Keratinocyte (primary cell): Measurements from ENCODE around the gene FUT4. TPM values are rescaled to one million over a fixed set of nuclear protein-coding genes. Genes with fewer than 3 reads are reported as not detected.
A peak's percentile ranks its signal among the peaks of the same experiment; 100 is the strongest.

Experiments
- DNase-seq: peaks from one replicate; pipeline ENCODE4 v3.0.0-alpha.2; 2011; ENCODE audit warnings: low read depth, missing footprints, low spot score
- FAIRE-seq: peaks from 2 replicates; lab custom pipeline; 2011; peaks lifted over from hg19 to GRCh38; lab: Jason Lieb, UNC
- H2AFZ ChIP-seq: 2 replicates; pipeline ENCODE4 v1.6.0; 2012; ENCODE audit warnings: low read length, control low read depth, inconsistent platforms; ENCODE audit not compliant: control insufficient read depth
- H3K27ac ChIP-seq: 2 replicates; pipeline ENCODE4 v1.5.1; 2011; ENCODE audit warnings: low read length; ENCODE audit not compliant: control insufficient read depth, insufficient read depth
- H3K27me3 ChIP-seq: 3 replicates; pipeline ENCODE4 v1.6.0; 2011; ENCODE audit warnings: low read length; ENCODE audit not compliant: control insufficient read depth, insufficient read depth; ENCODE audit errors: extremely low read depth
- H3K36me3 ChIP-seq, 2 experiments: 2 replicates in 1 of 2; 3 replicates in 1 of 2; pipeline ENCODE4 v1.5.1; 2011; ENCODE audit warnings: low read length in 2 of 2, mild to moderate bottlenecking in 1 of 2; ENCODE audit not compliant: control insufficient read depth in 2 of 2, insufficient read depth in 2 of 2; ENCODE audit errors: extremely low read depth in 1 of 2
- H3K4me1 ChIP-seq: 3 replicates; pipeline ENCODE4 v1.5.1; 2011; ENCODE audit warnings: low read length; ENCODE audit not compliant: control insufficient read depth, insufficient read depth; ENCODE audit errors: extremely low read depth
- H3K4me2 ChIP-seq: 3 replicates; pipeline ENCODE4 v1.6.0; 2011; ENCODE audit warnings: low read depth, low read length; ENCODE audit not compliant: control insufficient read depth, insufficient read depth; ENCODE audit errors: extremely low read depth
- H3K4me3 ChIP-seq, 3 experiments: fragments of 200-600 bp in 1 of 3; sonication (generic) in 1 of 3; 2 replicates in 2 of 3; 3 replicates in 1 of 3; pipeline ENCODE4 v1.5.1; 2011 to 2016; ENCODE audit warnings: low read length in 3 of 3, mild to moderate bottlenecking in 3 of 3, control low read depth in 2 of 3, inconsistent platforms in 1 of 3, low read depth in 1 of 3, mixed read lengths in 1 of 3, mixed run types in 1 of 3, moderate library complexity in 1 of 3; ENCODE audit not compliant: control insufficient read depth in 2 of 3, insufficient read depth in 2 of 3; ENCODE audit errors: extremely low read depth in 1 of 3
- H3K79me2 ChIP-seq: 2 replicates; pipeline ENCODE4 v1.6.0; 2012; ENCODE audit warnings: low read length; ENCODE audit not compliant: control insufficient read depth, insufficient read depth
- H3K9ac ChIP-seq: 3 replicates; pipeline ENCODE4 v1.6.0; 2011; ENCODE audit warnings: low read length; ENCODE audit not compliant: control insufficient read depth, insufficient read depth; ENCODE audit errors: extremely low read depth
- H3K9me1 ChIP-seq: 3 replicates; pipeline ENCODE4 v1.6.0; 2011; ENCODE audit warnings: low read length; ENCODE audit not compliant: control insufficient read depth, insufficient read depth; ENCODE audit errors: extremely low read depth
- H3K9me3 ChIP-seq: 2 replicates; pipeline ENCODE4 v1.5.1; 2012; ENCODE audit warnings: low read depth, low read length; ENCODE audit not compliant: control insufficient read depth
- H4K20me1 ChIP-seq: 3 replicates; pipeline ENCODE4 v1.6.0; 2011; ENCODE audit warnings: low read length; ENCODE audit not compliant: control insufficient read depth, insufficient read depth; ENCODE audit errors: extremely low read depth
- EZH2 ChIP-seq: IDR thresholded peaks from one replicate; pipeline ENCODE4 v1.6.1; 2012; ENCODE audit warnings: inconsistent platforms, mild to moderate bottlenecking, low read length, moderate library complexity
- dilution Hi-C: fragments of 300-500 bp; cut with MboI; formaldehyde crosslinking; loops from one replicate; pipeline ENCODE4 v1.7.0; 2020; ENCODE audit warnings: low sequenced_read_pairs; ENCODE audit not compliant: extremely low pct_ligation_motif_present
- polyA plus RNA-seq, 5 experiments: library from polyadenylated mRNA; depleted of rRNA in 3 of 5; stranded (reverse) in 3 of 5; stranded (forward) in 1 of 5; unstranded in 1 of 5; fragments of >200 nt; gene quantifications; 1 replicate in 1 of 5; 2 replicates in 3 of 5; 3 replicates in 1 of 5; pipeline versions ENCODE4 v1.2.1 to v1.2.3, GENCODE V29; 2011 to 2012; ENCODE audit warnings: missing spikeins in 2 of 5, low read depth in 1 of 5, low replicate concordance in 1 of 5
- TF ChIP-seq, protein P1 (sequence below), 3 experiments: IDR thresholded peaks in 1 of 3; conservative IDR thresholded peaks in 1 of 3; optimal IDR thresholded peaks in 1 of 3; 2 replicates in 2 of 3; 3 replicates in 1 of 3; pipeline versions ENCODE3 to v1.5.1; 2011; ENCODE audit warnings: low read length in 3 of 3, mild to moderate bottlenecking in 3 of 3, moderate library complexity in 2 of 3, control low read depth in 1 of 3, inconsistent platforms in 1 of 3; ENCODE audit not compliant: insufficient read depth in 2 of 3; ENCODE audit errors: extremely low read depth in 1 of 3

Gene FUT4
- polyA plus RNA-seq, 1 donor (not counting 4 experiments of a cell fraction or from before 2014, with no cell fraction given): 0.39 TPM

DNA sequence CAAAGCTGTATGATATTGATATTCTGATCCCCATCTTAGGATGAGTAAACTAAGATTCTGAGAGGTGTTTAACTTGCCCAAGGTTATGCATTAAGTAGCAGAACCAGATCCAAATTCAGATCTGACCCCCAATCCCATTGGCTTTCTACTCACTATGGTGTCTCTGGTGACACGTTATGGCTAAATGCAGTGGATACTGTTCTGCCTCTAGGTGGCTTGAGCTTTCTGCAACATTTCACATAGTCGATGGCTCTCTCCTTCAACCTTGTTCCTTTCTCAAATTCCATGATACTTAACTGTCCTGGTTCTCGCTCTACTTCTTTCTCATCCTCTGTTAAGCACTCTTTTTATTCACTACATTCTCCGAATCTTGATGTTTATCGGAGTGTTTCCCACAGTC, 22.0 kb upstream of the FUT4 start:
- Histone ChIP-seq H3K4me1 (peaks cover 21% of the 10 kb centered on the region), H3K4me2 (no peak overlapping the region), H3K4me3 (no peak overlapping the region), H3K79me2 (no peaks in the 10 kb centered on the region), H3K9ac (no peak overlapping the region), H3K36me3 (no peaks in the 10 kb centered on the region), H3K9me3 (no peaks in the 10 kb centered on the region), H2AFZ (no peak overlapping the region), H3K27ac (no peak overlapping the region), H4K20me1 (no peaks in the 10 kb centered on the region), H3K9me1 (no peaks in the 10 kb centered on the region), H3K27me3 (no peaks in the 10 kb centered on the region)
- TF ChIP-seq, protein P1, sequence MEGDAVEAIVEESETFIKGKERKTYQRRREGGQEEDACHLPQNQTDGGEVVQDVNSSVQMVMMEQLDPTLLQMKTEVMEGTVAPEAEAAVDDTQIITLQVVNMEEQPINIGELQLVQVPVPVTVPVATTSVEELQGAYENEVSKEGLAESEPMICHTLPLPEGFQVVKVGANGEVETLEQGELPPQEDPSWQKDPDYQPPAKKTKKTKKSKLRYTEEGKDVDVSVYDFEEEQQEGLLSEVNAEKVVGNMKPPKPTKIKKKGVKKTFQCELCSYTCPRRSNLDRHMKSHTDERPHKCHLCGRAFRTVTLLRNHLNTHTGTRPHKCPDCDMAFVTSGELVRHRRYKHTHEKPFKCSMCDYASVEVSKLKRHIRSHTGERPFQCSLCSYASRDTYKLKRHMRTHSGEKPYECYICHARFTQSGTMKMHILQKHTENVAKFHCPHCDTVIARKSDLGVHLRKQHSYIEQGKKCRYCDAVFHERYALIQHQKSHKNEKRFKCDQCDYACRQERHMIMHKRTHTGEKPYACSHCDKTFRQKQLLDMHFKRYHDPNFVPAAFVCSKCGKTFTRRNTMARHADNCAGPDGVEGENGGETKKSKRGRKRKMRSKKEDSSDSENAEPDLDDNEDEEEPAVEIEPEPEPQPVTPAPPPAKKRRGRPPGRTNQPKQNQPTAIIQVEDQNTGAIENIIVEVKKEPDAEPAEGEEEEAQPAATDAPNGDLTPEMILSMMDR (optimal IDR thresholded peaks at IDR 0.05 in 1 of 3, IDR thresholded peaks at IDR 0.05 in 1 of 3, conservative IDR thresholded peaks at IDR 0.05 in 1 of 3; ENCODE audit: extremely low read depth in 1 of 3, insufficient read depth in 2 of 3, low read length in 3 of 3): peak; percentile 33 to 58 (median 39)
- TF ChIP-seq EZH2: no peak
- dilution Hi-C loops: no loop called here
- DNase-seq (no peak), FAIRE-seq (peak; percentile 34)

DNA sequence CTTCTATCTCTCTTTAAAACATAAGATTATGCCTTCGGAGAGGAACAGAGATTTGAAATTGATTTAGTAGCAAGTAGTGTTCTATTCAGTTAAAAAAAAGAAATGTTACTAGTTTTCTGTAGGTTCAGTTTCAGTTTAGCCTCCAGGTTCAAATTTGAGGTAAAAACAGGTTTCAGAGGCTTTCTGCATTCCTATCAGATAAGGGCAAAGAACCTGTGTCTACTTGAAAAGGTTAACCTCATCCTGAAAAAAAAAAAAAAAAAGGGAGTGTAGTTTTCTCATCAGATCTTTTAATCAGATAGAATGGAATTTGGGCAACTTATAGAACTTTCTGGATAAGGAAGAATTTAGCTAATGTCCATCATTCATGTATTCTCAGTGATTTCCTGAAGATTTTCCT, 19.4 kb upstream of the FUT4 start:
- Histone ChIP-seq H3K4me3 (no peak overlapping the region), H3K9me3 (no peaks in the 10 kb centered on the region), H3K79me2 (no peaks in the 10 kb centered on the region), H3K36me3 (no peaks in the 10 kb centered on the region), H3K9me1 (no peaks in the 10 kb centered on the region), H2AFZ (no peak overlapping the region), H3K9ac (no peak overlapping the region), H3K4me2 (no peak overlapping the region), H3K4me1 (peaks cover 23% of the 10 kb centered on the region), H3K27me3 (no peaks in the 10 kb centered on the region), H3K27ac (no peak overlapping the region), H4K20me1 (no peaks in the 10 kb centered on the region)
- no peak for TF ChIP-seq EZH2
- TF ChIP-seq, protein P1 (optimal IDR thresholded peaks at IDR 0.05 in 1 of 3, IDR thresholded peaks at IDR 0.05 in 1 of 3, conservative IDR thresholded peaks at IDR 0.05 in 1 of 3; ENCODE audit: extremely low read depth in 1 of 3, insufficient read depth in 2 of 3, low read length in 3 of 3): no peak
- FAIRE-seq (no peak), DNase-seq (no peak)
- dilution Hi-C loops: no loop called here
